Endodermal cell (in vitro differentiated cells): ENCODE data around the gene PTGR3. TPM values are rescaled to one million over a fixed set of nuclear protein-coding genes. Genes with fewer than 3 reads are reported as not detected.
A peak's percentile ranks its signal among the peaks of the same experiment; 100 is the strongest.

Experiments
- DNase-seq: peaks from one replicate; pipeline ENCODE4 v3.0.0-alpha.2; 2017
- H3K27ac ChIP-seq: 2 replicates; pipeline ENCODE4 v1.5.1; 2013; ENCODE audit warnings: mild to moderate bottlenecking, low read depth, low read length, moderate library complexity
- H3K27me3 ChIP-seq: 2 replicates; pipeline ENCODE4 v1.6.1; 2013; ENCODE audit warnings: mild to moderate bottlenecking, low read length, moderate library complexity; ENCODE audit not compliant: insufficient read depth, control insufficient read depth, poor library complexity, severe bottlenecking
- H3K36me3 ChIP-seq: 2 replicates; pipeline ENCODE4 v1.7.0; 2013; ENCODE audit warnings: mild to moderate bottlenecking, low read length, moderate library complexity; ENCODE audit not compliant: control insufficient read depth, insufficient read depth
- H3K4me1 ChIP-seq: one replicate; pipeline ENCODE4 v1.7.0; 2013; ENCODE audit warnings: low read length; ENCODE audit not compliant: control insufficient read depth, insufficient read depth
- H3K4me3 ChIP-seq: 2 replicates; pipeline ENCODE4 v1.5.1; 2013; ENCODE audit warnings: mild to moderate bottlenecking, low read length, moderate library complexity
- H3K9ac ChIP-seq: 2 replicates; pipeline ENCODE4 v1.6.1; 2013; ENCODE audit warnings: mild to moderate bottlenecking, low read length, moderate library complexity; ENCODE audit not compliant: poor library complexity, severe bottlenecking; ENCODE audit errors: extremely low read depth
- H3K9me3 ChIP-seq: 2 replicates; pipeline ENCODE4 v1.6.1; 2013; ENCODE audit warnings: mild to moderate bottlenecking, low read length, moderate library complexity; ENCODE audit not compliant: control insufficient read depth
- H3K27ac Mint-ChIP-seq: 2 replicates; pipeline ENCODE4 v1.8.0; 2020; ENCODE audit warnings: mixed read lengths
- H3K27me3 Mint-ChIP-seq: 2 replicates; pipeline ENCODE4 v1.8.0; 2021; ENCODE audit warnings: mild to moderate bottlenecking, mixed read lengths; ENCODE audit not compliant: insufficient read depth
- H3K36me3 Mint-ChIP-seq: 2 replicates; pipeline ENCODE4 v1.8.0; 2020; ENCODE audit warnings: low read depth, mixed read lengths
- H3K4me1 Mint-ChIP-seq: 2 replicates; pipeline ENCODE4 v1.8.0; 2020; ENCODE audit warnings: mixed read lengths
- H3K4me3 Mint-ChIP-seq: 2 replicates; pipeline ENCODE4 v1.8.0; 2020; ENCODE audit warnings: mild to moderate bottlenecking, moderate library complexity, mixed read lengths
- H3K9me3 Mint-ChIP-seq: 2 replicates; pipeline ENCODE4 v1.8.0; 2020; ENCODE audit warnings: mild to moderate bottlenecking, mixed read lengths
- WGBS, 2 experiments: methylation state at CpG; one replicate each; pipeline versions ENCODE4 v1.1.5 to v1.1.7; 2013; ENCODE audit warnings: missing lambda C conversion rate in 2 of 2, mixed read lengths in 1 of 2; ENCODE audit not compliant: insufficient coverage in 1 of 2, insufficient read length in 1 of 2; 5-methylcytosine and 5-hydroxymethylcytosine counted together
- total RNA-seq, 2 donors: library from RNA; stranded (reverse); fragmentation: NEBNext Ultra II Directional in 1 of 2; extraction: Animal tissue kit (Norgen Biotek cat#: 25700) in 1 of 2; gene quantifications; 2 replicates in 1 of 2; 3 replicates in 1 of 2; pipeline ENCODE4 v1.2.1, GENCODE V29; 2021
- TF ChIP-seq, protein P1 (sequence below): fragments of 200-600 bp; sonication (generic); conservative IDR thresholded peaks from 2 replicates; pipeline ENCODE4 v1.5.0; 2021; ENCODE audit warnings: antibody characterized with exemption, mild to moderate bottlenecking

PTGR3 gene
- total RNA-seq, 2 donors from 2014 or later, result 12.2 to 13.3 TPM

DNA sequence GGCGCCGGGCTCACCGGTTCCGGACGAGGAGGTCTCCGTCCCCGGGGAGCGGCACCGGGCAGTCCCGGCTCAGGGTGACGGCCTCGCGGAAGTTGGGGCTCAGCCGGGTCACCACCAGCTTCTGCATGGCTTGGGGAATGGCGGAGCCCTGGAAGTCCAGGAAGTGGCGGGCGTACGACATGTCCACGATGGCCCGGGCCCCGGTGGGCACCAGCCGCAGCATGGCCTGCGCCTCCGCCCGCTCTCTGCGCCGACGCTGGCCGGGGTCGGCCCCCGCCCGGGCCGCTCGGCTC lies 157 bp downstream of the PTGR3 start:
- peak overlapping the region; percentile 25 for H3K9ac ChIP-seq
- peaks cover 46% of the 10 kb centered on the region for H3K4me1 Mint-ChIP-seq

DNA sequence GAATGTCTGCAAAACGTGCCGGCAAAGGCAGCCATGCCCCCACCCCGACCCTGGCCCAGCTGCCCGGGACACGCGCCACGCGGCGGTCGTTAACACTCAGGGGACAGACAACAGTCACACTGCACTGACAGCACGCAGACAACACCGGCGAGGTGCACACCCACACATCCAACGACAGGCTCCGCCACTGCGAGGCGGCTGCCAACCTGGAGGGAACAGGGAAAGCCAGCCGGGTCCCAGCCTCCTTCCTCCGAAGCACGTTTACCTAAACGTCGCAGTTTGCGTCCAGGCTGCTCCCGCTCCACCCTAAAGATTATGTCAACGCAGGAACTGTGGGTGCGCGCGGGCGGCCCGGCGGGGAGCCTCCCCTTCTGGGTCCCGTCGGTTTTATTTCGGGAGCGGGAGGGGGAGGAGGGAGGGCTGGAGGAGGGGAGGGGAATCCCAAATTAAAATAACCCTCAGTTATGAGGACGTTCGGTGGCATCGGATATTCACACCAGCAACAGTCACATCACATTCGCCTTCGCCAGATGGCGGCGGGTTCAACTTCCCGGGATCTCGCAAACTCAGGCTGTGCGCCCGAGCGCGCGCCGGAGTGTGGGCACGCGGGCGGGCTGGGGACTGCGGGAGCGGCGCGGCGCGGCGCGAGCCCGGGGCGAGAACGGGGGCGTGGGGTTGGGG lies 644 bp downstream of the PTGR3 start:
- H3K27me3 Mint-ChIP-seq, result peaks cover 75% of the 10 kb centered on the region
- H3K9ac ChIP-seq, result peak overlapping the region; percentile 25
- WGBS, 2 experiments, result 0% methylated on average over 21 to 57 of the region's 65 CpGs
- H3K4me3 ChIP-seq, result peak overlapping the region; percentile 79
- H3K27ac ChIP-seq, result no peak overlapping the region
- peak overlapping the region; percentile 79 for H3K4me3 Mint-ChIP-seq
- H3K9me3 ChIP-seq, result no peaks in the 10 kb centered on the region
- no peaks in the 10 kb centered on the region for H3K36me3 Mint-ChIP-seq
- DNase-seq, result peak; percentile 82
- TF ChIP-seq, protein P1, sequence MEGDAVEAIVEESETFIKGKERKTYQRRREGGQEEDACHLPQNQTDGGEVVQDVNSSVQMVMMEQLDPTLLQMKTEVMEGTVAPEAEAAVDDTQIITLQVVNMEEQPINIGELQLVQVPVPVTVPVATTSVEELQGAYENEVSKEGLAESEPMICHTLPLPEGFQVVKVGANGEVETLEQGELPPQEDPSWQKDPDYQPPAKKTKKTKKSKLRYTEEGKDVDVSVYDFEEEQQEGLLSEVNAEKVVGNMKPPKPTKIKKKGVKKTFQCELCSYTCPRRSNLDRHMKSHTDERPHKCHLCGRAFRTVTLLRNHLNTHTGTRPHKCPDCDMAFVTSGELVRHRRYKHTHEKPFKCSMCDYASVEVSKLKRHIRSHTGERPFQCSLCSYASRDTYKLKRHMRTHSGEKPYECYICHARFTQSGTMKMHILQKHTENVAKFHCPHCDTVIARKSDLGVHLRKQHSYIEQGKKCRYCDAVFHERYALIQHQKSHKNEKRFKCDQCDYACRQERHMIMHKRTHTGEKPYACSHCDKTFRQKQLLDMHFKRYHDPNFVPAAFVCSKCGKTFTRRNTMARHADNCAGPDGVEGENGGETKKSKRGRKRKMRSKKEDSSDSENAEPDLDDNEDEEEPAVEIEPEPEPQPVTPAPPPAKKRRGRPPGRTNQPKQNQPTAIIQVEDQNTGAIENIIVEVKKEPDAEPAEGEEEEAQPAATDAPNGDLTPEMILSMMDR, result peak; percentile 21
- H3K4me1 ChIP-seq, result peaks cover 7% of the 10 kb centered on the region
- no peaks in the 10 kb centered on the region for H3K9me3 Mint-ChIP-seq
- H3K4me1 Mint-ChIP-seq, result peaks cover 46% of the 10 kb centered on the region
- H3K36me3 ChIP-seq, result no peaks in the 10 kb centered on the region
- H3K27ac Mint-ChIP-seq, result no peak overlapping the region
- peaks cover 74% of the 10 kb centered on the region for H3K27me3 ChIP-seq

More for the DNA sequence above, 157 bp downstream of the PTGR3 start:
- H3K27me3 ChIP-seq, result peaks cover 74% of the 10 kb centered on the region
- DNase-seq, result peak; percentile 75
- H3K27ac ChIP-seq, result no peak overlapping the region
- no peaks in the 10 kb centered on the region for H3K36me3 ChIP-seq
- Mint-ChIP-seq H3K27ac (no peak overlapping the region), H3K36me3 (no peaks in the 10 kb centered on the region), H3K27me3 (peaks cover 75% of the 10 kb centered on the region), H3K4me3 (peak overlapping the region; percentile 79), H3K9me3 (no peaks in the 10 kb centered on the region)
- peaks cover 7% of the 10 kb centered on the region for H3K4me1 ChIP-seq
- WGBS, 2 experiments, result 0% methylated on average over 5 to 34 of the region's 34 CpGs
- no peaks in the 10 kb centered on the region for H3K9me3 ChIP-seq
- TF ChIP-seq, protein P1, result no peak
- peak overlapping the region; percentile 79 for H3K4me3 ChIP-seq

DNA sequence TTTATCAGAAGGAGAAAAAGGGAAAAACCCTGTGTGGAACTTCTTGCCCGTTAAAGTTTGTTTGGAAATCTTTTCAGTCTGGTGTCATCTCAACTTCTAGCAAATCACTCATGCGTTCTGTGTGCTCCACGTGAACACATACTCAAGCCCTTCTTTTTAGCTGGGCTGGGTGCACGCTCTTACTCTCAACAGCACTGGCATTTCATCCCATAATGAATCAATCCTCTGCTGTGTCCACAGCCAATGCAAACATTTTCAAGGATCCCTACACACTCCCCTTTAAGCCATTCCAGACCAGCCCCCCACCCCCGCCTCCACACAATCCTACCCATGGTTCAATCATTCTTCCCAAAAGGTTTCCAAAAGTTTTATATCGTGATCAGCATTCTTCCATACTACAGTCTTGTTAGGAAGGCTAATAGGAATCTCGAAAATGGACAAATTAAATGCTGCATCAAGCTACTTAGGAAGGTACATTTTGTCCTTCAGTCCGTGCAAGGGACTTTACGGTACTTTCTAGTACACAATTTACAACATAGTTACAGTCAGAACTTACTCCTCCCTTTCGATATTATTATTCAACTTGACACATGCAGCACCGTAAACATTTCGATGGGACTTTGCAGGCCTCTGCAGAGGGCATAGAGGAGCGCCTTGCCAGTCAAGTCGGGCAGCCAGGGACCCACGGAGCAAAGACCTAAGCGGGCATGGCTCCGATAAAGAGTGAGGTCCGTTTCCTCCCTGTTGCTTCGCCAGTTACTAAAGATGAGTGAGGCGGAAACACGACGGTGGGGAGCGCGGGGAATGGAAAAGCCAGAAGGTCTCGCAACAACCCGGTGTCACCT lies 1.4 kb downstream of the PTGR3 start:
- no peak for DNase-seq
- H3K27ac Mint-ChIP-seq, result no peak overlapping the region
- no peak overlapping the region for H3K9ac ChIP-seq

More for the DNA sequence above, 1.4 kb downstream of the PTGR3 start:
- no peaks in the 10 kb centered on the region for H3K9me3 ChIP-seq
- WGBS, 2 experiments, result 3 to 4% methylated on average over 23 to 26 of the region's 26 CpGs
- H3K9me3 Mint-ChIP-seq, result no peaks in the 10 kb centered on the region
- peaks cover 46% of the 10 kb centered on the region for H3K4me1 Mint-ChIP-seq
- TF ChIP-seq, protein P1, result no peak
- peaks cover 75% of the 10 kb centered on the region for H3K27me3 Mint-ChIP-seq
- H3K27ac ChIP-seq, result no peak overlapping the region
- peaks cover 74% of the 10 kb centered on the region for H3K27me3 ChIP-seq
- peak overlapping the region; percentile 79 for H3K4me3 Mint-ChIP-seq
- peak overlapping the region; percentile 79 for H3K4me3 ChIP-seq
- no peaks in the 10 kb centered on the region for H3K36me3 ChIP-seq
- H3K4me1 ChIP-seq, result peaks cover 7% of the 10 kb centered on the region
- H3K36me3 Mint-ChIP-seq, result no peaks in the 10 kb centered on the region
